DOHH2 (cell line): ENCODE data around the gene PRCD.

ENCODE experiments used
- H3F3A ChIP-seq: fragments of 200-600 bp; sonication (generic), shearing (Covaris generic); 2 replicates; pipeline ENCODE4 v1.6.0; 2016; ENCODE audit warnings: antibody characterized with exemption, mild to moderate bottlenecking; ENCODE audit not compliant: control insufficient read depth, insufficient read depth
- H3K27ac ChIP-seq: fragments of 200-600 bp; sonication (generic); 2 replicates; pipeline ENCODE4 v1.5.1; 2014; ENCODE audit warnings: low read depth, mild to moderate bottlenecking, low read length, moderate library complexity
- H3K27me3 ChIP-seq: fragments of 200-600 bp; sonication (generic); 2 replicates; pipeline ENCODE4 v1.6.1; 2014; ENCODE audit warnings: mild to moderate bottlenecking, low read length, mixed read lengths; ENCODE audit not compliant: control insufficient read depth
- H3K36me3 ChIP-seq: fragments of 200-600 bp; sonication (generic); 2 replicates; pipeline ENCODE4 v1.6.1; 2014; ENCODE audit warnings: mild to moderate bottlenecking, low read length, moderate library complexity, mixed read lengths; ENCODE audit not compliant: control insufficient read depth
- H3K4me1 ChIP-seq: fragments of 200-600 bp; sonication (generic); 2 replicates; pipeline ENCODE4 v1.6.1; 2014; ENCODE audit warnings: mild to moderate bottlenecking, low read length, mixed read lengths; ENCODE audit not compliant: control insufficient read depth
- H3K4me2 ChIP-seq: fragments of 200-600 bp; sonication (generic); 2 replicates; pipeline ENCODE4 v1.6.0; 2014; ENCODE audit warnings: mild to moderate bottlenecking, low read length, moderate library complexity
- H3K4me3 ChIP-seq: fragments of 200-600 bp; sonication (generic); 2 replicates; pipeline ENCODE4 v1.5.1; 2014; ENCODE audit warnings: mild to moderate bottlenecking, low read length, mixed read lengths
- H3K79me2 ChIP-seq: fragments of 200-600 bp; sonication (generic); 2 replicates; pipeline ENCODE4 v1.6.1; 2014; ENCODE audit warnings: mild to moderate bottlenecking, low read length, mixed read lengths; ENCODE audit not compliant: control insufficient read depth
- H3K9me2 ChIP-seq: fragments of 200-600 bp; sonication (generic); replicated peaks from 2 replicates; pipeline ENCODE4 v1.6.1; 2014; ENCODE audit warnings: mild to moderate bottlenecking, low read length, mixed read lengths; ENCODE audit not compliant: control insufficient read depth
- H3K9me3 ChIP-seq: fragments of 200-600 bp; sonication (generic); 2 replicates; pipeline ENCODE4 v1.6.1; 2014; ENCODE audit warnings: antibody characterized with exemption, low read length, mixed read lengths; ENCODE audit not compliant: control insufficient read depth, insufficient read depth
- H4K20me1 ChIP-seq: fragments of 200-600 bp; sonication (generic); 2 replicates; pipeline ENCODE4 v1.6.0; 2014; ENCODE audit warnings: low read depth, mild to moderate bottlenecking, antibody characterized with exemption, low read length, moderate library complexity; ENCODE audit not compliant: control insufficient read depth, insufficient read depth
- CTCF ChIP-seq: fragments of 200-600 bp; sonication (generic); IDR thresholded peaks from one replicate; pipeline ENCODE4 v1.5.1; 2014; ENCODE audit warnings: antibody characterized with exemption, mild to moderate bottlenecking, low read depth, low read length; ENCODE audit not compliant: poor library complexity, severe bottlenecking
- EZH2phosphoT487 ChIP-seq: fragments of 200-600 bp; sonication (generic); IDR thresholded peaks from 2 replicates; pipeline ENCODE4 v1.6.1; 2017; ENCODE audit warnings: borderline replicate concordance, mild to moderate bottlenecking, antibody characterized with exemption, low read length, moderate library complexity, mixed read lengths

The PRCD gene

GRCh38 chr17:76544546-76545365 lies 4.9 kb downstream of the PRCD start:
- Histone ChIP-seq H4K20me1 (no peaks in the 10 kb centered on the region), H3K4me2 (no peak overlapping the region), H3K27me3 (peaks cover 34% of the 10 kb centered on the region), H3K9me3 (no peaks in the 10 kb centered on the region), H3K4me3 (no peak overlapping the region), H3K4me1 (peaks cover 20% of the 10 kb centered on the region), H3K79me2 (no peaks in the 10 kb centered on the region), H3K27ac (no peak overlapping the region), H3K9me2 (no peaks in the 10 kb centered on the region), H3F3A (no peaks in the 10 kb centered on the region), H3K36me3 (no peaks in the 10 kb centered on the region)
- TF ChIP-seq EZH2phosphoT487 = no peak
- TF ChIP-seq CTCF = no peak

DNA sequence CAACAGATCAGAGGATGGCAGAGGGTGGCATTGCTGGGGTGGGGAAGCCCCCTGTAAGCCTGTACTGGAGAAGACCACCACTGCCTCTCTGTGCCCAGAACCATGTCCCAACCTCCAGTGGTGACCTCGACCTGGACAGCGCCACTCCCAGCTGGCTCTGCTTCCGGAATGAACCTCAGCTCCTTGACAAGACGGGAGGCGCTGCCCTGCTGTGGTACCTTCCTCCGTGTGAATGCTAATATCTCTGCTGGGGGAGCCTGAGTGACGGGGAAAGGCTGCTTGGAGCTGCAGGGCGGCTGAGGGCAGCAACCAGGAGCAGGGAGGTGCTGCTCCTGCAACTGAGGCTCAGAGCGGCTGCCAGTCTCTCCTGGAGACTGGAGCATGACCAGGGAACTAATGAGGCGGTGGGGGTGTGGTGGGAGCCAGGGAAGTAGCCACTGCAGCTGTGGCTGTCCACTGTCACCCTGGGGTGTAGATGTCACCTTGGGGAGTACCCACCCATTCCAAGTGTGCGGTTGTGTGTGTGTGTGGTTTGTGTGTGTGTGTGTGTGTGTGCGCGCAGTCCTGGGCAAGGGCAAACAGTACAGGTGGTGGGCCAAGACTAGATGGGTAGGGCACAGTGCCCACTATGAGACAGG lies 6.2 kb downstream of the PRCD start:
- Histone ChIP-seq H3K9me2 (no peaks in the 10 kb centered on the region), H3K9me3 (no peaks in the 10 kb centered on the region), H4K20me1 (no peaks in the 10 kb centered on the region), H3K27me3 (peaks cover 34% of the 10 kb centered on the region), H3K4me1 (peaks cover 13% of the 10 kb centered on the region), H3K36me3 (no peaks in the 10 kb centered on the region), H3K4me3 (no peak overlapping the region), H3K79me2 (no peaks in the 10 kb centered on the region), H3K27ac (no peak overlapping the region), H3K4me2 (no peak overlapping the region), H3F3A (no peaks in the 10 kb centered on the region)
- TF ChIP-seq EZH2phosphoT487 (no peak), CTCF (no peak)

DNA sequence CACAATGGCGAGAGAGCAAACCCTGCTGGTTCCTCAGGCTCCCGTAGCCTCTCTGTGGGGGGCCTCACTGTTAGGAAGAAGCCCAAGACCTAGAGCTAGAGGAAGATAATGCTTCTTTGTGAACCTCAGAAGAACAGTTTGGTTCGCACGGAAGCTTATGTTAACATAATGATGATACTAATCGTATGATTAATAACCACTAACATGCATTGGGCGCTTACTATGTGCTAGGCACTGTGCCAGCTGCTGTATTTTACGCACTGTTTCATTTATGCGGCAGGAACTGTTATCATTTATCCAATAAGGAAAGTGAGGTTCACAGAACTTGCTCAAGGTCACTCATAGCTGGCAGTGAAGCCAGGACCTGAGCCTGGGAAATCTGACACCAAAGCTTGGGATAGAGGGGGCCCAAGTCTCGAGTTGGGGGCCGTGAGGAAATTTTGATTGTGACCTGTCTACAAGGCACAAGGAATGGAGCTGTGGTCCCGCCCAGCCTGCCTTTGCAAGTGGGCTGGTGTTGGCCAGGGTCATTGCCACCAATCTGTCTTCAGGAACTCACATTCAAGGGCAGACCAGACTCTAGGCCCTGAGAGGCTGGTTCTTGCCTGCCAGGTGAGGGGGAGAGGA lies 6.8 kb downstream of the PRCD start:
- TF ChIP-seq EZH2phosphoT487 (no peak), CTCF (no peak)
- H4K20me1 ChIP-seq = no peaks in the 10 kb centered on the region
- H3K27me3 ChIP-seq = peaks cover 35% of the 10 kb centered on the region
- no peaks in the 10 kb centered on the region for H3K9me2 ChIP-seq
- peaks cover 10% of the 10 kb centered on the region for H3K4me1 ChIP-seq
- H3K4me3 ChIP-seq = no peak overlapping the region
- no peak overlapping the region for H3K4me2 ChIP-seq
- H3K79me2 ChIP-seq = no peaks in the 10 kb centered on the region
- H3K9me3 ChIP-seq = no peaks in the 10 kb centered on the region
- H3K27ac ChIP-seq = no peak overlapping the region
- no peaks in the 10 kb centered on the region for H3F3A ChIP-seq
- no peaks in the 10 kb centered on the region for H3K36me3 ChIP-seq
